ENCODE results near the gene CHGA. TPM values are rescaled to one million over a fixed set of nuclear protein-coding genes. Genes with fewer than 3 reads are reported as not detected.

CHGA gene
- total and polyA plus RNA-seq, 2 donors from 2014 or later = 0.38 to 6.6 TPM

- intact Hi-C loops (cut with DNase I) = no loop called here
- FAIRE-seq (no peak), DNase-seq (no peak)
- H3K4me3 ChIP-seq (ENCODE audit: low read length in 3 of 3) = no peak overlapping the region
- H3K9ac ChIP-seq (ENCODE audit: low read length in 3 of 3) = no peak overlapping the region
- no peaks in the 10 kb centered on the region for H3K4me1 ChIP-seq (ENCODE audit: control insufficient read depth in 2 of 3, insufficient read depth in 2 of 3, low read depth in 1 of 3, low read length in 3 of 3)
- H3K27me3 ChIP-seq (ENCODE audit: control insufficient read depth, insufficient read depth, low read length) = peaks cover 4% of the 10 kb centered on the region
- TF ChIP-seq CTCF (IDR thresholded peaks at IDR 0.05; ENCODE audit: borderline replicate concordance, extremely low read depth, insufficient read depth) = no peak
- H3K27ac ChIP-seq (ENCODE audit: low read depth in 2 of 2, low read length in 2 of 2) = no peak overlapping the region
- no peaks in the 10 kb centered on the region for H3K36me3 ChIP-seq (ENCODE audit: control insufficient read depth in 2 of 3, insufficient read depth in 3 of 3, low read length in 3 of 3)
- no peaks in the 10 kb centered on the region for H3K9me3 ChIP-seq (ENCODE audit: control insufficient read depth in 2 of 3, insufficient read depth in 1 of 3, low read length in 3 of 3)
Measured at GRCh38 chr14:92880351-92880750, 42.6 kb upstream of the CHGA start.

DNA sequence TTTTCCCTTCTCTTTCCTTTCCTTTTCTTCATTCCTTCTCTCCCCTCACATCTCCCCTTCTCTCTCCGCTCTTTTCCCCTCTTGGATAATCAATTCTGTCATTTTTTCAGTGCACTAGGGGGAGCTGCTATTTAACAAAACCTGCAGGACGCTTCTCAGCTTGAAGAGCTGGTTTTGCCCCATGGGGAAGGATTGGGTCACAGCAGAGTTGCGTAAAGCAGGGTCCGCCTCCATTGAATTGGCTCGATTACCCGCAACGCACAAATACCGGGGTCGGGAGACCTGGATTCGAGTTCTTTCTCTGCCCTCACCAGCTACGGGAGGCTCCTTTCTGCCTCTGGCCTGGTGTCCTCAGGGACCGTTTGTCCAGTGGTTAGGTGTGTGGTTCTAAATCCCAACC, 42.1 kb upstream of the CHGA start:
- no peak for FAIRE-seq
- Histone ChIP-seq H3K4me3 (ENCODE audit: low read length in 3 of 3) (no peak overlapping the region), H3K9ac (ENCODE audit: low read length in 3 of 3) (no peak overlapping the region), H3K4me1 (ENCODE audit: control insufficient read depth in 2 of 3, insufficient read depth in 2 of 3, low read depth in 1 of 3, low read length in 3 of 3) (no peaks in the 10 kb centered on the region), H3K36me3 (ENCODE audit: control insufficient read depth in 2 of 3, insufficient read depth in 3 of 3, low read length in 3 of 3) (no peaks in the 10 kb centered on the region), H3K27ac (ENCODE audit: low read depth in 2 of 2, low read length in 2 of 2) (no peak overlapping the region), H3K27me3 (ENCODE audit: control insufficient read depth, insufficient read depth, low read length) (peaks cover 4% of the 10 kb centered on the region), H3K9me3 (ENCODE audit: control insufficient read depth in 2 of 3, insufficient read depth in 1 of 3, low read length in 3 of 3) (no peaks in the 10 kb centered on the region)
- intact Hi-C loops (cut with DNase I) = no loop called here
- peak in 2 of 5 donors; percentile 21 to 42 for DNase-seq
- TF ChIP-seq CTCF (IDR thresholded peaks at IDR 0.05; ENCODE audit: borderline replicate concordance, extremely low read depth, insufficient read depth) = peak; percentile 13

DNA sequence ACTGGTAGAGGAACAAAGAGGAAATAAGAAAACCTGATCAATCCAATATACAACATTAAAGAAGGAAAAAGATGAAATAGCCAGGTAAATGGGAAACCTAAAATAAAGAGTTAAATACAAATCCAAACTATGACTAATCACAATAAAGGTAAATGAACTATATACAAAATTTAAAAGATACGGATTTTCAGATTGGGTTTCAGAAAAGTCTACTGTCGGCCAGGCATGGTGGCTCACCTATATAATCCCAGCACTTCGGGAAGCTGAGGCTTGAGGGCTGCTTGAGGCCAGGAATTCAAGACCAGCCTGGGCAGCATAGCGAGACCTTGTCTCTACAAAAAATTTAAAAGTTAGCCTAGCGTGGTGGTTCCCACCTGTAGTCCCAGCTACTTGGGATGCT, 39.9 kb upstream of the CHGA start:
- FAIRE-seq = no peak
- intact Hi-C loops (cut with DNase I) = no loop called here
- Histone ChIP-seq H3K9ac (ENCODE audit: low read length in 3 of 3) (no peak overlapping the region), H3K27ac (ENCODE audit: low read depth in 2 of 2, low read length in 2 of 2) (no peak overlapping the region), H3K9me3 (ENCODE audit: control insufficient read depth in 2 of 3, insufficient read depth in 1 of 3, low read length in 3 of 3) (no peaks in the 10 kb centered on the region), H3K4me3 (ENCODE audit: low read length in 3 of 3) (no peak overlapping the region), H3K36me3 (ENCODE audit: control insufficient read depth in 2 of 3, insufficient read depth in 3 of 3, low read length in 3 of 3) (no peaks in the 10 kb centered on the region), H3K27me3 (ENCODE audit: control insufficient read depth, insufficient read depth, low read length) (peaks cover 4% of the 10 kb centered on the region), H3K4me1 (ENCODE audit: control insufficient read depth in 2 of 3, insufficient read depth in 2 of 3, low read depth in 1 of 3, low read length in 3 of 3) (no peaks in the 10 kb centered on the region)
- DNase-seq = no peak
- no peak for TF ChIP-seq CTCF (IDR thresholded peaks at IDR 0.05; ENCODE audit: borderline replicate concordance, extremely low read depth, insufficient read depth)

DNA sequence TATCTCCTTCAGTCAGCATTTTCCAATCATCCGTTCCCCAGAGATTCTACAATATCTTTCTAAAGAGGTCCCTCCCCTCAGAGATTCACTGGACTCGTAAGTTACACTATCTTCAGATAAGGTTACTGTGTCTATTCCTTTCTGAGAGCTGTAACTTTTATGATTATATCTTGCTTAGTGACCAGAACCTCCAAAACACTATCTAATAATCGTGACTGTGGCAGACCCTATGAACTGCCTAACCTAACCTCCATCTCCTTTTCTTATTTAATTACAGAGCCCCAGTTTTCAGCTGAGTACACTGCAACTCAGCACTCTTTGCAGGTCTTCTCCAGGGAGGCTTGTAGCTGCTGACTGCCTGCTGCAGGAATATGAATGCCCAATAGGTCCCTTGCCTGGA, 38.5 kb upstream of the CHGA start:
- peaks cover 4% of the 10 kb centered on the region for H3K27me3 ChIP-seq (ENCODE audit: control insufficient read depth, insufficient read depth, low read length)
- no peak for FAIRE-seq

More for the DNA sequence above, 38.5 kb upstream of the CHGA start:
- Histone ChIP-seq H3K36me3 (ENCODE audit: control insufficient read depth in 2 of 3, insufficient read depth in 3 of 3, low read length in 3 of 3) (no peaks in the 10 kb centered on the region), H3K27ac (ENCODE audit: low read depth in 2 of 2, low read length in 2 of 2) (no peak overlapping the region), H3K4me3 (ENCODE audit: low read length in 3 of 3) (no peak overlapping the region), H3K9ac (ENCODE audit: low read length in 3 of 3) (no peak overlapping the region), H3K9me3 (ENCODE audit: control insufficient read depth in 2 of 3, insufficient read depth in 1 of 3, low read length in 3 of 3) (no peaks in the 10 kb centered on the region), H3K4me1 (ENCODE audit: control insufficient read depth in 2 of 3, insufficient read depth in 2 of 3, low read depth in 1 of 3, low read length in 3 of 3) (no peaks in the 10 kb centered on the region)
- intact Hi-C loops (cut with DNase I) = no loop called here
- DNase-seq = no peak
- no peak for TF ChIP-seq CTCF (IDR thresholded peaks at IDR 0.05; ENCODE audit: borderline replicate concordance, extremely low read depth, insufficient read depth)
